IgD-negative memory B cell (primary cell): ENCODE results near the gene C11orf16. TPM values are rescaled to one million over a fixed set of nuclear protein-coding genes. Genes with fewer than 3 reads are reported as not detected.
"Not testable (repeated sequence)": the region's sequence is repeated elsewhere in the genome, so short reads cannot be mapped to it uniquely, and the experiment has no call there.

Source experiments
- H3K27ac Mint-ChIP-seq, 3 donors: one replicate each; pipeline ENCODE4 v1.8.0; 2020 to 2022; ENCODE audit warnings: mild to moderate bottlenecking in 3 of 3, mixed read lengths in 3 of 3, moderate library complexity in 1 of 3
- H3K27me3 Mint-ChIP-seq: one replicate; pipeline ENCODE4 v1.8.0; 2021; ENCODE audit warnings: mixed read lengths
- H3K36me3 Mint-ChIP-seq: one replicate; pipeline ENCODE4 v1.8.0; 2020; ENCODE audit warnings: mild to moderate bottlenecking, mixed read lengths
- H3K4me1 Mint-ChIP-seq, 3 donors: one replicate each; pipeline ENCODE4 v1.8.0; 2020 to 2022; ENCODE audit warnings: mixed read lengths in 3 of 3, mild to moderate bottlenecking in 1 of 3
- H3K4me3 Mint-ChIP-seq, 4 donors: one replicate each; pipeline ENCODE4 v1.8.0; 2020 to 2022; ENCODE audit warnings: mild to moderate bottlenecking in 4 of 4, mixed read lengths in 4 of 4, moderate library complexity in 3 of 4
- H3K9me3 Mint-ChIP-seq, 3 donors: one replicate each; pipeline ENCODE4 v1.8.0; 2020 to 2021; ENCODE audit warnings: mixed read lengths in 3 of 3, mild to moderate bottlenecking in 1 of 3
- polyA plus RNA-seq: library from polyadenylated mRNA; unstranded; fragments of 300-500 nt; fragmentation: Illumina TruSeq; gene quantifications from one replicate; pipeline ENCODE4 v1.2.3, GENCODE V29; 2021

C11orf16 gene
- polyA plus RNA-seq, 1 donor from 2014 or later, result not detected

DNA sequence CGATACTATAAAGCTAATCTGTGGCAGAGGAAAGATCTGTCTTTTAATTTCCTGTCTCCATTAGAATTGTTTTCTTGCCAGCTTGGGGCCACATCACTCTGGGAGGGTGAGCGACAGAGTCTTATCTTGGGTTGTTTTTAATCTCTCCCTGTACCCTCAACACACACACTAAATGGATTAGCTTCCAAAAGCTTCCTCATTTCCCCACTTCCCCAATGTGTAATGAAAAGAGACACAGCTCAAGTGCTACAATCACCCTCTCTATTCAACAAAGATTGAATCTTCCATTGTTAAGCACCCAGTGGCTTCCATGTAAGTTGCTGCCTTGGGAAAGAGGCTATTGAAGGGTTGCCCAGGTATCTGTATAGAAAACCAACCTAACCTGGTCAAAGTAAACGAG is 16.1 kb upstream of the C11orf16 start:
- H3K27ac Mint-ChIP-seq, result no peak overlapping the region
- H3K4me3 Mint-ChIP-seq, result no peak overlapping the region
- peaks cover 18% of the 10 kb centered on the region for H3K36me3 Mint-ChIP-seq
- peaks cover 0 to 4% (median 1%) of the 10 kb centered on the region in 3 donors for H3K4me1 Mint-ChIP-seq
- H3K9me3 Mint-ChIP-seq, result no peaks in the 10 kb centered on the region
- H3K27me3 Mint-ChIP-seq, result no peaks in the 10 kb centered on the region

DNA sequence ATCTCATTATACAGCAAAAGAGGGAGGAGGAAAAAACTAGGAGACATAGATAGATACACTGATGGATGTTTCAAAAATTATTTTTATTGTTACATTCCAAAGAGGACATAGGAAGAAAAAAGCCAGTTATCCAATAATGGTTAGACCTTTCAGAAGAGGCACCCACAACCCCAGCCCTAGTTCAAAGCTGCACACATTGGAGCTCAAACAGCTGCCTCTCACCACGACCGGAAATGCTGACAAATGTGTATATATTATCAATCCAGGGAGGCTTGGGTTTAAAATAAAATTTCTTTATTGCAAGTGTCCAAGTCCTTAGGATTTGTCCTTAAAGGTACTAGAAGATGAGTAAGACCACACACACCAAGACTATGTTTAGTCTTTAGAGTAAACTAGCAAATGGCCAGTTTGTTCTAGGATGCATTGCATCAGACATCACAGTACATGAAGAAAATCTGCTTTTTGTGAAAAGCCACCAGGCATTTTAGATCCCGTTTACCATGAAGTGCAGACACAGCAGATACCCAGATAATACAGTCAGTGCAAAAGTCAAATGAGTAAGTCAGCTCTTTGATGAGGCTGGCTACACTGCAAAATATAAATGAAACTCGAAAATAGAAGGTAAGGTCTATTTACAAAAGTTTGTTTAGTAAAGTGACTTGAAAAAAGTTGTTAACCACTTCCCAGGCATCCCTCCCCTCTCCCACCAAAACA is 14.6 kb upstream of the C11orf16 start:
- H3K36me3 Mint-ChIP-seq, result peaks cover 15% of the 10 kb centered on the region
- H3K27ac Mint-ChIP-seq, result no peak overlapping the region
- H3K4me1 Mint-ChIP-seq, result peaks cover 0 to 1% (median 0%) of the 10 kb centered on the region in 3 donors
- no peaks in the 10 kb centered on the region for H3K27me3 Mint-ChIP-seq
- H3K9me3 Mint-ChIP-seq, result no peaks in the 10 kb centered on the region
- no peak overlapping the region for H3K4me3 Mint-ChIP-seq

DNA sequence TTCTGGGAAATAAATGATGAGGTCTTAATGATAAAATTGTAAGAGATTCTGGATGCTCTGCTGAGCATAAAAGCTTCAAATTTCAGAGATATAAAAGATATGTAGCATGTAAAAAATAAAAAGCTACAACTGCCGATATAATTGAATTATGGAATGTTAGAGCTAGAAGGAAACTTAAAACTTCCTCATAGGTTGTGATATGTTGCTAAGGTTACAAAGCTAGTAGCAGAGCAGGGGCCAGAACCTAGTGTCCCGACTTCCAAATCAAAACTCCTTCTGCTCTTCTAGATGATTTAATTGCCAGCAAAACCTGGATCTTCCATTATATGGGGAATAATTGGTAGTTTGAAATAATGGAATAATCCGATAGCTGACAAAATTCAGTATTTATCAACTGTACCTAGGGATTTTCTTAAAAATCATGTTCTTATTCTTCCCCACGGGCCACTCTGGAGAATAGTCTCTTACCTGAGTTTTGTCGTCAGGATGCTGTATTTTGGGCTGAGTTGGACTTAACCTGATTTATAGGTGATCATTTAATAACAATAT is 9.8 kb upstream of the C11orf16 start, which contains the start of gene ASCL3:
Gene ASCL3, minus strand, starts transcription at position 499 of the 549 bp plus-strand sequence. CDS start 4,855 bp downstream, outside the sequence.
- Mint-ChIP-seq H3K27ac (no peak within 1 kb of the TSS), H3K4me1 (no peaks in the 10 kb centered on the region), H3K9me3 (no peaks in the 10 kb centered on the region), H3K27me3 (no peaks in the 10 kb centered on the region), H3K36me3 (peaks cover 9% of the 10 kb centered on the region), H3K4me3 (no peak within 1 kb of the TSS)

DNA sequence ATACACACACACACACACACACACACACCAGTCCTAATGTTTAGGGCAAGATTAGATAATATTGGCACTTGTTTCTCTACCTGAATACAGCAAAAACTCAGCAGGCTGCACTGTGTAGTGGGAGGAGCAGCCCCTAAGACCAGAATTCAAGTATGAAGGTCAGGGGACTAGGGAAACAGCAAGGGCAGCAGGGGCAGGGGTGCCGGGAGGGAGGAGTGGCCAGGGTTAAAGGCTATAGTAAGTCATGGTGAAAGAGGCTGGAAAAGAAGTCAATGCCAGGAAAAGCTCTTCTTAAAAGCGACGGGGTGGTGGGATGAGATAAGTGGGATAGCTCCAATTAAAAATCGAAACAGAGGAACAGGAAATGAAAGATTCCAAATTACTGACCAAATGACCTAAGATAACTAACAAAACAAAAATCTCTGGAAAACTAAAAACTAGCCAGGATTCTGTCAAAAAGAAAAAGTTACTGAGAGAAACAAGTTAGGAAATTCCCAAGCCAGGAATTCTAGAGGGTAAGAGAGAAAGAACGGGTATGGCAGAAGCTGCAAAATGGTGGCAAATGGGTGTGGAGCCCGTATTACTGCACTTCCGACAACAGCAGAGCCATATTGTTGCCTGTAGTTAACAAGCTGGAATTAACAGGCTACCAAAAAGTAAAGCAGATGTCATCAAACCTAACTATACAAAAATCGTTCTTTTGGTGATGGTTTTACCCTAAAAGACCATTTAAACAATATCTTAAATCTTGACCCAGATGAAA is 8.8 kb upstream of the C11orf16 start:
- H3K27me3 Mint-ChIP-seq, result no peaks in the 10 kb centered on the region
- H3K4me1 Mint-ChIP-seq, result peaks cover 0 to 6% (median 4%) of the 10 kb centered on the region in 3 donors
- H3K4me3 Mint-ChIP-seq, result no peak overlapping the region
- peaks cover 3% of the 10 kb centered on the region for H3K36me3 Mint-ChIP-seq
- no peaks in the 10 kb centered on the region for H3K9me3 Mint-ChIP-seq
- no peak overlapping the region for H3K27ac Mint-ChIP-seq

DNA sequence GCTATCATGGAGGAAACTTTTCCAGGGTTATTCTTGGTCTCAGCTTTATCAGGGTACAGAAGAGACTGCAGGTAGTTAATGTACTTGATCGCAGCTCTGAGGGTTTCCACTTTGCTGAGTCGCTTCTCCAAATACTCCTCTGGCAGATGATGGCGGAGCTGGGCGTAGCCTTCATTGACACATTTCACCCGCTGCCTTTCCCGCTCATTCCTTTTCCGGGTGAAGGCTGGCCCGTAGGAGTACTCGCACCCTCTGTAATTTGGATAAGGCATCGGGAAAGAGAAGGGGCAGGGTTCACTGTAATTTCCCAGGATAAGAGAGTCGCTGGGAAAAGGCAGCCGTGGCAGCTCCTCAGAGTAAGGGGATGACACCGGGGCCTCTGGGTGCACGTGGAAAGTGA is 4.9 kb upstream of the C11orf16 start:
- no peak overlapping the region for H3K27ac Mint-ChIP-seq
- H3K4me3 Mint-ChIP-seq, result no peak overlapping the region
- no peaks in the 10 kb centered on the region for H3K36me3 Mint-ChIP-seq
- peaks cover 0 to 6% (median 4%) of the 10 kb centered on the region in 3 donors for H3K4me1 Mint-ChIP-seq
- H3K9me3 Mint-ChIP-seq, result no peaks in the 10 kb centered on the region
- no peaks in the 10 kb centered on the region for H3K27me3 Mint-ChIP-seq

DNA sequence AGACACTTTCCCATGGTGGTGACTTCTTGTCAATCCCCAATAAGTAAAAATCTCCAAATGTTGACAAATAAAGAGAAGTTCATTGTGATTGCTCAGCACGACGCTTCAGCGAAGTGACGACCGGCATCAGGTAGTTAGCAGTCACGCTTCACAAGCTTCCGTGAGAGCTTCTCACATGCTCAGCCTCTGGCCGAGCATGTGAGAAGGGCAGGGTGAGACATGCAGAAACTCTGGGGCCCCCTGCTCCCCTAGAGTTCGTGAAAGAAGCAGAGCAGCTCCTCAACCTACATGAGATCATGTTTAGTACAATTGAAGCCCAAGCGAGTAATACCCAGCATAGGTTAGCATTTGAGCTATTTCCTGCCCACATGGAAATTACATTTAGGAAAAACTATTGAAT is 4.4 kb upstream of the C11orf16 start:
- Mint-ChIP-seq H3K27me3 (no peaks in the 10 kb centered on the region), H3K4me1 (peaks cover 0 to 6% (median 4%) of the 10 kb centered on the region in 3 donors), H3K4me3 (peak overlapping the region in 3 of 4 donors; percentile 1 to 90 (median 42))

DNA sequence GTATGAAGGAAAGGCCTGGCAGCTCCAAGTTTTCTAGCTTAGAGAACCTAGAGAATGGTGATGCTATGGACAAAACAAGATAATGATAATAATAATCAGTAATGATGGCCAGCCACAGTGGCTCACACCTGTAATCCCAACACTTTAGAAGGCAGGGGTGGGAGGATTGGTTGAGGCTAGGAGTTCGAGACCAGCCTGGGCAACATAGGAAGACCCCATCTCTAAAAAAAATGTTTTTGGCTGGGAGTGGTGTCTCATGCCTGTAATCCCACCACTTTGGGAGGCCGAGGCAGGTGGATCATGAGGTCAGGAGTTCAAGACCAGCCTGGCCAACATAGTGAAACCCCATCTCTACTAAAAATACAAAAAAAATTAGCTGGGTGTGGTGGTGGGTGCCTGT is 3.0 kb upstream of the C11orf16 start:
- H3K27ac Mint-ChIP-seq, H3K4me3 Mint-ChIP-seq, H3K36me3 Mint-ChIP-seq, H3K9me3 Mint-ChIP-seq, H3K27me3 Mint-ChIP-seq, H3K4me1 Mint-ChIP-seq: not testable (repeated sequence)

More for the DNA sequence above, 4.4 kb upstream of the C11orf16 start:
- no peaks in the 10 kb centered on the region for H3K36me3 Mint-ChIP-seq
- H3K27ac Mint-ChIP-seq, result no peak overlapping the region
- H3K9me3 Mint-ChIP-seq, result no peaks in the 10 kb centered on the region

DNA sequence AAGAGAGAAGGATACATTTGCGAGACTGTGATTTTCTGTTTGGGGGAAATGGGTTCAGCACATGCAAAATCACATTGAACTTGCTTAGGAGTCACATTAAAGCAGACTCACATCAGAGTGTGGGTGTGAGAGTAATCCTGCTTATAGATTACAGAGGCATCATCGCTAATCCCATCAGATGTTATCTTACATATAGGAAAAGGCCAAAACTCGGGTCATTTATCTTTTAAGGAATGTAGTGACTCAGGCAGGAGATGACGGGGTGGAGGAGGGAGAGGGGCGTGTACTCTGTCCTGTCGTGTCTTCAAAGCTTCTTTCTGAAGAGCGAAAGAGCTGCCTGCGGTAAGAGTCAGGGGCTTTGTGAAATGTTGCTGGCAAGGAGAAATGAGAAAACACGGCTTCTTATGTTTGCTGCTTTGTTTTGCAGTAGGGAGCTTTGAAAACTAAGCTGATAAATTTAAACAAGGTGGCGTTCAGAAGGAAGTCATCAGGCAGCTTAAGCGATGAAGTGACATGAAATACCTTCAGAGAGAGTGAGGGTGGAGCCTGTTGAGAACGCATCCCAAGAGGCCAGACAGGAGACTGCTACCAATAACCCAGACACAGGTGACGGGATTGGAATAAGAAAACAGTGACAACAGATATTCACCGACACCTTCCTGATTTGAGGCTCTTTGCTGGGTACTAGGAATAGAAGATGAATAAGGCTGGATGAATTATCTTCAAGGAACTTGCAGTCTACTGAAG is 2.2 kb upstream of the C11orf16 start:
- Mint-ChIP-seq H3K4me3 (no peak overlapping the region), H3K27ac (no peak overlapping the region), H3K36me3 (no peaks in the 10 kb centered on the region), H3K27me3 (no peaks in the 10 kb centered on the region), H3K4me1 (peaks cover 0 to 6% (median 4%) of the 10 kb centered on the region in 3 donors), H3K9me3 (no peaks in the 10 kb centered on the region)

DNA sequence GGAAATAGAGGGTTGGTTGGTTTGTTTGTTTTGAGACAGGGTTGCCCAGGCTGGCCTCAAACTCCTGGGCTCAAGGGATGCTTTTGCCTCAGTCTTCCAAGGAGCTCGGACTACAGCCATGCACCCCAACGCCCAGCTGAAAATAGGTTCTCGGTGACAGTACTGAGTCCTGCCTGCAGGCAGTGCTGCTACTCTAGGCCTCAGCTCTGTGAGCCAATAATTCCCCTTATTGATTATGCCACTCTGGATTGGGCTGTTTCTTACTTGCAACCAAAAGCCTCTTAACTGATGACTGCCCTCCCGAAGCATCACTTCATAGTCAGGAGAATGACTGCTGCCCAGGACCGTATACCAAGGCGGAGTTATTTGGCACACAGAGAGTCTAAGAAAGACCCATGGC is 1.2 kb upstream of the C11orf16 start:
- Mint-ChIP-seq H3K27ac (no peak overlapping the region), H3K4me3 (no peak overlapping the region)

DNA sequence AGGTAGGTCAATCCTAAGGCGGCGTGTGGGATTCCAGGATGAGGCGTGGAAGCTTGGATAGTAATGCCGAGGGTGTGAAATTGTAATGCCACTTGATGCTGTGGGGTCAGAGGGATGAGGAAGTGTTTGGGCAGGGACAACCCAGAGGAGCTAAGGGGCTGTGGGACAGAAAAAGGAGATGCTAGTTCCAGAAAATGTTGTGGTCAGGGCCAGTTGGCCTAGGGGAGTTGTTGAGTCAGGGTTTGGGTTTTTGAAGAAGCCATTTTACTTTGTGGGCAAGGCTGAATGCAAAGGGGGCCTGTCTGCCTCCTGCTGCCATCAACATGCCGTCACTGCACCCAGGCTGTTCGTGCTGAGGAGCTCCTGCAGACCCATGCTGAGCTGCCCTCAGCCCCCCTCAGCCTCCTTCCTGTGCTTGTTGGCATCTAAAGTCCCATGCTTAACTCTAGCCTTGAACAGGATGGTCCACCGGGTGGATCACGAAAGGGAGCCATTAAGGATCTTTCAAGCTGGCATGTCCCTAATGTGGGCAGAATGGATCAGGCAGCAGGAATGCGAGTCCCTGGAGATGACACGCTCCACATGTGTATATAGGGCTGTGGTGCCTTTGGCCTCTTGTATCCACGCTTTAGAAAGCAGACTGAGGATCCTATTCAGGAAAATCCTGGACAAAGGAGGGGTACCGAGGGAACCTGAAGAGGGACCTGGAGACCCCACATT is 2.1 kb downstream of the C11orf16 start:
- Mint-ChIP-seq H3K9me3 (no peaks in the 10 kb centered on the region), H3K27ac (no peak overlapping the region), H3K27me3 (no peaks in the 10 kb centered on the region), H3K4me1 (no peaks in the 10 kb centered on the region), H3K36me3 (peaks cover 2% of the 10 kb centered on the region), H3K4me3 (no peak overlapping the region)

More for the DNA sequence above, 1.2 kb upstream of the C11orf16 start:
- peaks cover 0 to 6% (median 4%) of the 10 kb centered on the region in 3 donors for H3K4me1 Mint-ChIP-seq
- no peaks in the 10 kb centered on the region for H3K27me3 Mint-ChIP-seq
- no peaks in the 10 kb centered on the region for H3K9me3 Mint-ChIP-seq
- H3K36me3 Mint-ChIP-seq, result no peaks in the 10 kb centered on the region

DNA sequence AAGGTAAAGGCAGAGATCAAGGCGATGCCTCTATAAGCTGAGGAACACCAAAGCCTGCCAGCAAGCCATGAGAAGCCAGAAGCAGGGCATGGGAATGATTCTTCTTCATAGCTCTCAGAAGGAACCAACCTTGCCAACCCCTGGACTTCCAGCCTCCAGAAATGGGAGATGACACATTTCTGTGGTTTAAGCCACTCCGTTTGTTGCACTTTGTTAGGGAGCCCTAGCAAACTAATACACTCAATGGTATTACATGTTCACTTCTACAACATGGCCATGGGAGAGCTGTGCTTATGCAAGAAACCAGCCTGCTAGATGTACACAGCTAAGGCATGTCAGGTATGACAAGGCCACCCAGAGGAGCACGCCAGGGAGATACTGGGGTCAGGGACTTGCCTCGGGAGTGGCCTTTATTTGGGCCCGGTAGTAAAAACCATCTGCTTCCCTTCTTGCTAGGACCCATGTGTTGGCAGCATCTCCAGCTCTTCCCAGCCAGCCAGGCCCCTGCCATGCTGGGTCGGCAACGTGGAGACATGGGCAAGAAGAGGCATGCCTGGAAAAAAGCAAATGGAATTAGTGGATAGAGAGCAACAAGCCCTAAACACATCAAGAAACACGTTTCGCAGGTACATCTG is 3.6 kb downstream of the C11orf16 start:
- Mint-ChIP-seq H3K36me3 (peaks cover 2% of the 10 kb centered on the region), H3K9me3 (no peaks in the 10 kb centered on the region), H3K27ac (no peak overlapping the region), H3K4me1 (no peaks in the 10 kb centered on the region), H3K4me3 (no peak overlapping the region), H3K27me3 (no peaks in the 10 kb centered on the region)

DNA sequence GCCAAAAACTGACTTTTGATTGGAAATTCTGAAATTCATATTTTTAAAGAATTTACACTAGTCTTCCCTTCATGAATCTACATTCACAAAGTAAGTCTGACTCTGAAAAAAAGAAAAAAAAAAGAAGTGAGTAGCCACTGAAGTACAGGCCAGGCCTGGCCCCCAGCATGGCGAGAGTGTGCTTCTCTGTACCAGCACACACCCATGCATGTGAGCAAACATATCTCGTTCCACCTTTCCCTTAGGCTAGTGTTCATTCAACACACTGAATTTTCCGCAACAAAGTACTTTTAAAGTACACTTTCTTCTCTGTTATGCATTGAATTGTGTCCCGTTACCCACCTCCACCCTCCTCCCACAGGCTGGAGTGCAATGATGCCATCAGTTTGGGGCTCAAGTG is 4.5 kb downstream of the C11orf16 start:
- Mint-ChIP-seq H3K4me3 (no peak overlapping the region), H3K9me3 (no peaks in the 10 kb centered on the region), H3K4me1 (no peaks in the 10 kb centered on the region), H3K27me3 (no peaks in the 10 kb centered on the region), H3K36me3 (peaks cover 2% of the 10 kb centered on the region), H3K27ac (no peak overlapping the region)

DNA sequence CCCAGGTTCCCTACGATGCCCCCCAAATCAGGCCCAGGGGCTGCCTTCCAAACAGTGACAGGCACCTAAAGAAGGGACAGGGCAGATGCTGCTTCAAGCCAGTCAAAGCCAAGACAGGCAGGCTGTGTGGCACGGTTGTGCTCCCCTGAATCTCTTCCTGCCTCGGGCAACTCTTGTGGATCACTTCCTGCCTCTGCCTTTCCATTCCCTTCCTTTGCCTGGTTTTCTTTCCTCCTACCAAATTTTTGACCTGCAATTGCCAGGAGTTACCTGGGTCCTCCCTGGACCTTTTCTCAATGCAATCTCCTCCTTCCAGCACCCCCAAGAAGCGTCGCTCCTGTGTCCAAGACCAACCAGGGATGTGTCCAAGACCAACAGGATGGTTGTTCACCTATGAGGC is 5.5 kb downstream of the C11orf16 start:
- Mint-ChIP-seq H3K27me3 (no peaks in the 10 kb centered on the region), H3K27ac (no peak overlapping the region), H3K36me3 (peaks cover 2% of the 10 kb centered on the region), H3K9me3 (no peaks in the 10 kb centered on the region), H3K4me1 (no peaks in the 10 kb centered on the region), H3K4me3 (no peak overlapping the region)

DNA sequence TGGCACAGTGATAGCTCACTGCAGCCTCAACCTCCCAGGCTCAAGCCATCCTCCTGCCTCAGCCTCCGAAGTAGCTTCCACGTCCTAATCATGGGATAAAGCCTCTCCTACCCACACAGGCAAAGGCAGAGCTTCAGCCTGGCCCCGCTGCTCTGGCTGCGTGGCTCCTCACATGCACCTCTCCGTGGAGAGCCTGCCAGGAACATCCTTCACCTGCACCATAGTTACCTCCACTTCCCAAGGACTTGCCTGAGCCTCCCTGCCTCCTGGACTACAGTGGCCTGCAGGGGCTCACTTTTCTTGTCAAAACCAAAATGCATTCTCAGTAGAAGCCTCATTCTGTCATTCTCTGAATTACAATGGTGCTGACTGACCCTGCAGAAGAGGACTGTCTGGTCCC is 6.5 kb downstream of the C11orf16 start:
- H3K27ac Mint-ChIP-seq, result no peak overlapping the region
- peaks cover 2% of the 10 kb centered on the region for H3K36me3 Mint-ChIP-seq
- no peaks in the 10 kb centered on the region for H3K9me3 Mint-ChIP-seq
- H3K27me3 Mint-ChIP-seq, result no peaks in the 10 kb centered on the region
- H3K4me3 Mint-ChIP-seq, result no peak overlapping the region
- H3K4me1 Mint-ChIP-seq, result no peaks in the 10 kb centered on the region
